Neural progenitor cell (in vitro differentiated cells): ENCODE results near the gene TRAPPC12.

Experiments
- EZH2 ChIP-seq: fragments of 200-600 bp; sonication (generic); IDR thresholded peaks from 2 replicates; pipeline ENCODE4 v1.6.1; 2017; ENCODE audit warnings: antibody characterized with exemption, mild to moderate bottlenecking, moderate library complexity
- TF ChIP-seq, protein P1 (sequence below): fragments of 200-600 bp; sonication (generic); IDR thresholded peaks from 2 replicates; pipeline ENCODE4 v1.5.1; 2017; ENCODE audit warnings: antibody characterized with exemption, mild to moderate bottlenecking

DNA sequence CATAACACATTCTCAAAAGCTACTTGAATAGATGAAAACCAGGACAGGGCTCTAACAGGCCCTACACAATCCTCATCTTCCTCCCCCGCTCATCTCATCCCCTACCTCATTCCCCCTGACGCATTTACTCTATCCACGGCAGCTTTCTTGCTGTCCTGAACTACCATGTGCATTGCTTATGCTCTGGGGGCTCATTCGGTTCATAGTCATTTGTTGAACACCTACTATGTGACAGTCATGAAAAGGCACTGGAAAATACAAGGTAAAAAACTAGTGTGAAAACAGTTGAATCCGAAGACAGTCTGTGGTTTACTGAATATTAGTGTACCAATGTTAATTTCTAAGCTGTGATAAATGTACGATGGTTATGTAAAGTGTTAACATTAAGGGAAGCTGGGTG is 2.7 kb upstream of the TRAPPC12 start:
- TF ChIP-seq, protein P1, sequence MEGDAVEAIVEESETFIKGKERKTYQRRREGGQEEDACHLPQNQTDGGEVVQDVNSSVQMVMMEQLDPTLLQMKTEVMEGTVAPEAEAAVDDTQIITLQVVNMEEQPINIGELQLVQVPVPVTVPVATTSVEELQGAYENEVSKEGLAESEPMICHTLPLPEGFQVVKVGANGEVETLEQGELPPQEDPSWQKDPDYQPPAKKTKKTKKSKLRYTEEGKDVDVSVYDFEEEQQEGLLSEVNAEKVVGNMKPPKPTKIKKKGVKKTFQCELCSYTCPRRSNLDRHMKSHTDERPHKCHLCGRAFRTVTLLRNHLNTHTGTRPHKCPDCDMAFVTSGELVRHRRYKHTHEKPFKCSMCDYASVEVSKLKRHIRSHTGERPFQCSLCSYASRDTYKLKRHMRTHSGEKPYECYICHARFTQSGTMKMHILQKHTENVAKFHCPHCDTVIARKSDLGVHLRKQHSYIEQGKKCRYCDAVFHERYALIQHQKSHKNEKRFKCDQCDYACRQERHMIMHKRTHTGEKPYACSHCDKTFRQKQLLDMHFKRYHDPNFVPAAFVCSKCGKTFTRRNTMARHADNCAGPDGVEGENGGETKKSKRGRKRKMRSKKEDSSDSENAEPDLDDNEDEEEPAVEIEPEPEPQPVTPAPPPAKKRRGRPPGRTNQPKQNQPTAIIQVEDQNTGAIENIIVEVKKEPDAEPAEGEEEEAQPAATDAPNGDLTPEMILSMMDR: no peak
- TF ChIP-seq EZH2: no peak
